SK-N-SH (cell line): ENCODE measurements around the gene PDE9A.

ENCODE experiments used
- EP300 ChIP-seq, 2 experiments: IDR thresholded peaks; 2 replicates each; pipeline versions ENCODE4 v1.4.0 to v1.6.1; 2012; ENCODE audit warnings: borderline replicate concordance in 1 of 2, low read depth in 1 of 2, low read length in 1 of 2
- FOXM1 ChIP-seq: IDR thresholded peaks from 2 replicates; pipeline ENCODE4 v1.4.0; 2012; ENCODE audit warnings: low read depth, mild to moderate bottlenecking
- GABPA ChIP-seq: IDR thresholded peaks from 2 replicates; pipeline ENCODE4 v1.4.0; 2012; ENCODE audit warnings: low read depth, mild to moderate bottlenecking
- RAD21 ChIP-seq: IDR thresholded peaks from 2 replicates; pipeline ENCODE4 v1.6.1; 2012; ENCODE audit warnings: mild to moderate bottlenecking, low read length
- RCOR1 ChIP-seq: fragments of 150-350 bp; IDR thresholded peaks from 2 replicates; pipeline ENCODE4 v1.6.1; 2017; ENCODE audit warnings: antibody characterized with exemption, low read length
- USF2 ChIP-seq: fragments of 150-350 bp; IDR thresholded peaks from 2 replicates; pipeline ENCODE4 v1.6.1; 2017; ENCODE audit warnings: antibody characterized with exemption, low read length, low read depth, borderline replicate concordance
- TF ChIP-seq, protein P1 (sequence below): IDR thresholded peaks from 2 replicates; pipeline ENCODE4 v1.6.1; 2012; ENCODE audit warnings: mild to moderate bottlenecking, low read depth, low read length, moderate library complexity
- TF ChIP-seq, protein P2 (sequence below): IDR thresholded peaks from 2 replicates; pipeline ENCODE4; 2012
- TF ChIP-seq, protein P3 (sequence below): fragments of 200-600 bp; sonication (generic); IDR thresholded peaks from 2 replicates; pipeline ENCODE4 v1.6.1; 2017; ENCODE audit warnings: antibody characterized with exemption, mild to moderate bottlenecking, moderate library complexity
- TF ChIP-seq, protein P4 (sequence below): IDR thresholded peaks from 2 replicates; pipeline ENCODE4 v1.4.0; 2012; ENCODE audit warnings: low read depth, borderline replicate concordance

- TF ChIP-seq, protein P1, sequence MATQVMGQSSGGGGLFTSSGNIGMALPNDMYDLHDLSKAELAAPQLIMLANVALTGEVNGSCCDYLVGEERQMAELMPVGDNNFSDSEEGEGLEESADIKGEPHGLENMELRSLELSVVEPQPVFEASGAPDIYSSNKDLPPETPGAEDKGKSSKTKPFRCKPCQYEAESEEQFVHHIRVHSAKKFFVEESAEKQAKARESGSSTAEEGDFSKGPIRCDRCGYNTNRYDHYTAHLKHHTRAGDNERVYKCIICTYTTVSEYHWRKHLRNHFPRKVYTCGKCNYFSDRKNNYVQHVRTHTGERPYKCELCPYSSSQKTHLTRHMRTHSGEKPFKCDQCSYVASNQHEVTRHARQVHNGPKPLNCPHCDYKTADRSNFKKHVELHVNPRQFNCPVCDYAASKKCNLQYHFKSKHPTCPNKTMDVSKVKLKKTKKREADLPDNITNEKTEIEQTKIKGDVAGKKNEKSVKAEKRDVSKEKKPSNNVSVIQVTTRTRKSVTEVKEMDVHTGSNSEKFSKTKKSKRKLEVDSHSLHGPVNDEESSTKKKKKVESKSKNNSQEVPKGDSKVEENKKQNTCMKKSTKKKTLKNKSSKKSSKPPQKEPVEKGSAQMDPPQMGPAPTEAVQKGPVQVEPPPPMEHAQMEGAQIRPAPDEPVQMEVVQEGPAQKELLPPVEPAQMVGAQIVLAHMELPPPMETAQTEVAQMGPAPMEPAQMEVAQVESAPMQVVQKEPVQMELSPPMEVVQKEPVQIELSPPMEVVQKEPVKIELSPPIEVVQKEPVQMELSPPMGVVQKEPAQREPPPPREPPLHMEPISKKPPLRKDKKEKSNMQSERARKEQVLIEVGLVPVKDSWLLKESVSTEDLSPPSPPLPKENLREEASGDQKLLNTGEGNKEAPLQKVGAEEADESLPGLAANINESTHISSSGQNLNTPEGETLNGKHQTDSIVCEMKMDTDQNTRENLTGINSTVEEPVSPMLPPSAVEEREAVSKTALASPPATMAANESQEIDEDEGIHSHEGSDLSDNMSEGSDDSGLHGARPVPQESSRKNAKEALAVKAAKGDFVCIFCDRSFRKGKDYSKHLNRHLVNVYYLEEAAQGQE = no peak
- no peak for TF ChIP-seq USF2
- no peak for TF ChIP-seq EP300 (IDR thresholded peaks at IDR 0.05; ENCODE audit: borderline replicate concordance in 1 of 2, low read depth in 1 of 2, low read length in 1 of 2)
- no peak for TF ChIP-seq FOXM1
- no peak for TF ChIP-seq RCOR1
- no peak for TF ChIP-seq GABPA
- TF ChIP-seq, protein P2, sequence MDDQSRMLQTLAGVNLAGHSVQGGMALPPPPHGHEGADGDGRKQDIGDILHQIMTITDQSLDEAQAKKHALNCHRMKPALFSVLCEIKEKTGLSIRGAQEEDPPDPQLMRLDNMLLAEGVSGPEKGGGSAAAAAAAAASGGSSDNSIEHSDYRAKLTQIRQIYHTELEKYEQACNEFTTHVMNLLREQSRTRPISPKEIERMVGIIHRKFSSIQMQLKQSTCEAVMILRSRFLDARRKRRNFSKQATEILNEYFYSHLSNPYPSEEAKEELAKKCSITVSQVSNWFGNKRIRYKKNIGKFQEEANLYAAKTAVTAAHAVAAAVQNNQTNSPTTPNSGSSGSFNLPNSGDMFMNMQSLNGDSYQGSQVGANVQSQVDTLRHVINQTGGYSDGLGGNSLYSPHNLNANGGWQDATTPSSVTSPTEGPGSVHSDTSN = no peak
- TF ChIP-seq, protein P3, sequence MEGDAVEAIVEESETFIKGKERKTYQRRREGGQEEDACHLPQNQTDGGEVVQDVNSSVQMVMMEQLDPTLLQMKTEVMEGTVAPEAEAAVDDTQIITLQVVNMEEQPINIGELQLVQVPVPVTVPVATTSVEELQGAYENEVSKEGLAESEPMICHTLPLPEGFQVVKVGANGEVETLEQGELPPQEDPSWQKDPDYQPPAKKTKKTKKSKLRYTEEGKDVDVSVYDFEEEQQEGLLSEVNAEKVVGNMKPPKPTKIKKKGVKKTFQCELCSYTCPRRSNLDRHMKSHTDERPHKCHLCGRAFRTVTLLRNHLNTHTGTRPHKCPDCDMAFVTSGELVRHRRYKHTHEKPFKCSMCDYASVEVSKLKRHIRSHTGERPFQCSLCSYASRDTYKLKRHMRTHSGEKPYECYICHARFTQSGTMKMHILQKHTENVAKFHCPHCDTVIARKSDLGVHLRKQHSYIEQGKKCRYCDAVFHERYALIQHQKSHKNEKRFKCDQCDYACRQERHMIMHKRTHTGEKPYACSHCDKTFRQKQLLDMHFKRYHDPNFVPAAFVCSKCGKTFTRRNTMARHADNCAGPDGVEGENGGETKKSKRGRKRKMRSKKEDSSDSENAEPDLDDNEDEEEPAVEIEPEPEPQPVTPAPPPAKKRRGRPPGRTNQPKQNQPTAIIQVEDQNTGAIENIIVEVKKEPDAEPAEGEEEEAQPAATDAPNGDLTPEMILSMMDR = no peak
- TF ChIP-seq, protein P4, sequence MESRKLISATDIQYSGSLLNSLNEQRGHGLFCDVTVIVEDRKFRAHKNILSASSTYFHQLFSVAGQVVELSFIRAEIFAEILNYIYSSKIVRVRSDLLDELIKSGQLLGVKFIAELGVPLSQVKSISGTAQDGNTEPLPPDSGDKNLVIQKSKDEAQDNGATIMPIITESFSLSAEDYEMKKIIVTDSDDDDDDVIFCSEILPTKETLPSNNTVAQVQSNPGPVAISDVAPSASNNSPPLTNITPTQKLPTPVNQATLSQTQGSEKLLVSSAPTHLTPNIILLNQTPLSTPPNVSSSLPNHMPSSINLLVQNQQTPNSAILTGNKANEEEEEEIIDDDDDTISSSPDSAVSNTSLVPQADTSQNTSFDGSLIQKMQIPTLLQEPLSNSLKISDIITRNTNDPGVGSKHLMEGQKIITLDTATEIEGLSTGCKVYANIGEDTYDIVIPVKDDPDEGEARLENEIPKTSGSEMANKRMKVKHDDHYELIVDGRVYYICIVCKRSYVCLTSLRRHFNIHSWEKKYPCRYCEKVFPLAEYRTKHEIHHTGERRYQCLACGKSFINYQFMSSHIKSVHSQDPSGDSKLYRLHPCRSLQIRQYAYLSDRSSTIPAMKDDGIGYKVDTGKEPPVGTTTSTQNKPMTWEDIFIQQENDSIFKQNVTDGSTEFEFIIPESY = no peak
- TF ChIP-seq RAD21 = no peak
Measured at GRCh38 chr21:42739061-42739931, 85.9 kb downstream of the PDE9A start.
